HCT116 (cell line): Measurements from ENCODE around the gene PRLR. TPM values are rescaled to one million over a fixed set of nuclear protein-coding genes. Genes with fewer than 3 reads are reported as not detected.

Source experiments
- ATAC-seq: fragments of 200-7000 bp; cut with Tn5 transposase; 2 replicates; pipeline ENCODE4 v1.9.1; 2020; ENCODE audit warnings: mild to moderate bottlenecking, moderate library complexity
- BruUV-seq: library from RNA; stranded (reverse); fragments of 400-500 nt; replicated peaks from 2 replicates; lab custom pipeline; 2021; lab: Mats Ljungman, UMichigan
- CTCF ChIA-PET: fragments of 300-600 bp; sonication (Branson Sonifier 250); formaldehyde crosslinking; loops from one replicate; lab custom pipeline; 2021; ENCODE audit warnings: antibody characterized with exemption; lab: Charles Lee
- POLR2A ChIA-PET: fragments of 300-600, 350-600 bp; sonication (Branson Sonifier 250); formaldehyde crosslinking; loops from one replicate; lab custom pipeline; 2021; ENCODE audit warnings: antibody characterized with exemption; lab: Charles Lee
- RAD21 ChIA-PET, 2 experiments: fragments of 300-600 bp; sonication (Branson Sonifier 250); formaldehyde crosslinking; loops; one replicate each; lab custom pipeline; 2023; ENCODE audit warnings: low total read pairs in 2 of 2; ENCODE audit not compliant: uncharacterized antibody in 2 of 2, unreplicated experiment in 2 of 2, low non-redundant PET in 1 of 2; lab: Charles Lee
- DNase-seq: peaks from one replicate; pipeline ENCODE4 v3.0.0-alpha.2; 2010; ENCODE audit warnings: low read depth, low spot score
- H2AFZ ChIP-seq: fragments of 200-600 bp; shearing (Covaris generic), sonication (generic); 2 replicates; pipeline ENCODE4 v1.6.1; 2017; ENCODE audit warnings: low read depth, mixed run types, mixed read lengths, antibody characterized with exemption, low read length; ENCODE audit not compliant: poor library complexity, severe bottlenecking
- H3K27ac ChIP-seq: 2 replicates; pipeline ENCODE4 v1.5.1; 2012; ENCODE audit warnings: low read depth, low read length
- H3K27me3 ChIP-seq: fragments of 200-600 bp; sonication (generic); 2 replicates; pipeline ENCODE4 v1.6.1; 2016; ENCODE audit warnings: mixed run types, low read length, mixed read lengths; ENCODE audit not compliant: insufficient read depth
- H3K36me3 ChIP-seq, 2 experiments: fragments of 200-500 bp in 1 of 2; fragments of 200-600 bp in 1 of 2; sonication (Bioruptor generic) in 1 of 2; sonication (generic) in 1 of 2; 2 replicates each; pipeline versions ENCODE4 v1.5.1 to v1.6.1; 2014 to 2016; ENCODE audit warnings: low read length in 2 of 2, inconsistent platforms in 1 of 2, mixed read lengths in 1 of 2, mixed run types in 1 of 2; ENCODE audit not compliant: insufficient read depth in 2 of 2, control insufficient read depth in 1 of 2
- H3K4me1 ChIP-seq, 2 experiments: fragments of 200-600 bp in 1 of 2; sonication (generic) in 1 of 2; 2 replicates each; pipeline versions ENCODE4 v1.5.1 to v1.6.1; 2012 to 2017; ENCODE audit warnings: low read length in 2 of 2, inconsistent platforms in 1 of 2, mild to moderate bottlenecking in 1 of 2, mixed read lengths in 1 of 2, mixed run types in 1 of 2, moderate library complexity in 1 of 2; ENCODE audit not compliant: insufficient read depth in 2 of 2, control insufficient read depth in 1 of 2
- H3K4me2 ChIP-seq: fragments of 200-600 bp; sonication (generic); 2 replicates; pipeline ENCODE4 v1.6.1; 2017; ENCODE audit warnings: mixed run types, low read length, mixed read lengths
- H3K4me3 ChIP-seq, 2 experiments: fragments of 200-600 bp in 1 of 2; sonication (generic) in 1 of 2; replicated peaks in 1 of 2; 2 replicates each; pipeline ENCODE4 v1.5.1; 2011 to 2016; ENCODE audit warnings: low read length in 2 of 2, control low read depth in 1 of 2, low read depth in 1 of 2, mild to moderate bottlenecking in 1 of 2, mixed read lengths in 1 of 2, mixed run types in 1 of 2
- H3K79me2 ChIP-seq: fragments of 200-600 bp; sonication (generic); 2 replicates; pipeline ENCODE4 v1.6.1; 2017; ENCODE audit warnings: mild to moderate bottlenecking, mixed run types, low read length, moderate library complexity, mixed read lengths; ENCODE audit not compliant: insufficient read depth
- H3K9ac ChIP-seq: fragments of 200-600 bp; sonication (generic); 2 replicates; pipeline ENCODE4 v1.6.1; 2016; ENCODE audit warnings: low read length, mixed read lengths
- H3K9me2 ChIP-seq: fragments of 200-600 bp; sonication (generic), shearing (Covaris generic); 2 replicates; pipeline ENCODE4 v1.6.1; 2017; ENCODE audit warnings: mixed run types, mild to moderate bottlenecking, moderate library complexity; ENCODE audit not compliant: insufficient read depth
- H3K9me3 ChIP-seq, 2 experiments: fragments of 200-500 bp in 1 of 2; fragments of 200-600 bp in 1 of 2; sonication (Bioruptor generic) in 1 of 2; sonication (generic) in 1 of 2; 2 replicates each; pipeline ENCODE4 v1.6.1; 2014 to 2017; ENCODE audit warnings: low read length in 2 of 2, mixed read lengths in 2 of 2, inconsistent platforms in 1 of 2, low read depth in 1 of 2, mild to moderate bottlenecking in 1 of 2, mixed run types in 1 of 2, moderate library complexity in 1 of 2; ENCODE audit not compliant: control insufficient read depth in 1 of 2, insufficient read depth in 1 of 2
- H4K20me1 ChIP-seq: fragments of 200-600 bp; sonication (generic), shearing (Covaris generic); 2 replicates; pipeline ENCODE4 v1.6.1; 2017; ENCODE audit warnings: mixed run types, mild to moderate bottlenecking, moderate library complexity; ENCODE audit not compliant: insufficient read depth
- ATF3 ChIP-seq: IDR thresholded peaks from 2 replicates; pipeline ENCODE4 v1.6.1; 2012
- CBX3 ChIP-seq: IDR thresholded peaks from 2 replicates; pipeline ENCODE4 v1.6.1; 2012; ENCODE audit warnings: low read depth
- CEBPB ChIP-seq: IDR thresholded peaks from 2 replicates; pipeline ENCODE4 v1.6.1; 2012; ENCODE audit warnings: low read depth
- CTCF ChIP-seq, 3 experiments: fragments of 200-600 bp in 1 of 3; sonication (generic) in 1 of 3; IDR thresholded peaks in 2 of 3; conservative IDR thresholded peaks in 1 of 3; 2 replicates each; pipeline ENCODE4 v1.5.1; 2012 to 2017; ENCODE audit warnings: low read depth in 2 of 3, low read length in 2 of 3, antibody characterized with exemption in 1 of 3, borderline replicate concordance in 1 of 3, control low read depth in 1 of 3, mild to moderate bottlenecking in 1 of 3, mixed read lengths in 1 of 3, mixed run types in 1 of 3, moderate library complexity in 1 of 3; ENCODE audit not compliant: insufficient read depth in 1 of 3
- EZH2phosphoT487 ChIP-seq: fragments of 200-600 bp; IDR thresholded peaks from 2 replicates; pipeline ENCODE4 v1.6.1; 2018; ENCODE audit warnings: antibody characterized with exemption, borderline replicate concordance
- FOSL1 ChIP-seq: IDR thresholded peaks from 2 replicates; pipeline ENCODE4 v1.6.1; 2012; ENCODE audit warnings: low read depth
- JUND ChIP-seq: IDR thresholded peaks from 2 replicates; pipeline ENCODE4 v1.6.1; 2012
- POLR2A ChIP-seq: IDR thresholded peaks from 2 replicates; pipeline ENCODE4 v1.7.0; 2011; ENCODE audit warnings: borderline replicate concordance; ENCODE audit not compliant: insufficient read depth, insufficient read length; ENCODE audit errors: extremely low read depth
- SIN3A ChIP-seq: IDR thresholded peaks from 2 replicates; pipeline ENCODE4 v1.6.1; 2012; ENCODE audit warnings: low read depth
- SP1 ChIP-seq: IDR thresholded peaks from 2 replicates; pipeline ENCODE4 v1.6.1; 2012; ENCODE audit warnings: low read depth
- TCF7L2 ChIP-seq: IDR thresholded peaks from 2 replicates; pipeline ENCODE4 v1.7.0; 2011; ENCODE audit warnings: borderline replicate concordance, inconsistent platforms; ENCODE audit not compliant: insufficient read depth, insufficient read length; ENCODE audit errors: extremely low read depth
- YY1 ChIP-seq: IDR thresholded peaks from 2 replicates; pipeline ENCODE4 v1.6.1; 2011; ENCODE audit warnings: low read length, low read depth, moderate library complexity, mild to moderate bottlenecking; ENCODE audit not compliant: insufficient replicate concordance; ENCODE audit errors: extremely low read depth
- ZBTB33 ChIP-seq: IDR thresholded peaks from 2 replicates; pipeline ENCODE4 v1.6.1; 2011; ENCODE audit warnings: mild to moderate bottlenecking, low read length, moderate library complexity; ENCODE audit not compliant: insufficient replicate concordance; ENCODE audit errors: extremely low read depth
- ZFX ChIP-seq: fragments of 450-650 bp; IDR thresholded peaks from 2 replicates; pipeline ENCODE4 v1.6.1; 2017
- intact Hi-C: fragments of 100-400 bp; cut with micrococcal nuclease; formaldehyde crosslinking; loops from 2 replicates; pipeline ENCODE4 v1.10.0; 2022
- total RNA-seq: library from RNA; stranded (reverse); gene quantifications from one replicate; pipeline ENCODE4 v1.2.1, GENCODE V29; 2021; ENCODE audit not compliant: unreplicated experiment

PRLR gene
- total RNA-seq, 1 experiment from 2014 or later: 0.10 TPM

GRCh38 chr5:35101016-35101415 is 129.3 kb downstream of the PRLR start:
- CTCF ChIA-PET: no interaction called here
- POLR2A ChIA-PET: no interaction called here
- H3K27me3 ChIP-seq: peaks cover 10% of the 10 kb centered on the region; the same call in 1 of the 2 replicates
- H3K4me3 ChIP-seq: no peak overlapping the region
- no TSS peak for BruUV-seq
- intact Hi-C loops: no loop called here
- H3K9ac ChIP-seq: no peak overlapping the region
- no peak overlapping the region for H2AFZ ChIP-seq
- no peak for DNase-seq
- no peaks in the 10 kb centered on the region for H3K9me3 ChIP-seq
- ATAC-seq: no peak
- no peaks in the 10 kb centered on the region for H3K79me2 ChIP-seq
- TF ChIP-seq SIN3A (no peak), ZFX (no peak), YY1 (no peak), CBX3 (no peak), SP1 (no peak), FOSL1 (no peak), CTCF (IDR thresholded peaks at IDR 0.05 in 2 of 3, conservative IDR thresholded peaks at IDR 0.05 in 1 of 3; ENCODE audit: borderline replicate concordance in 1 of 3, insufficient read depth in 1 of 3, low read depth in 2 of 3, low read length in 2 of 3) (no peak), TCF7L2 (no peak), CEBPB (no peak), JUND (no peak), EZH2phosphoT487 (no peak), POLR2A (no peak), ZBTB33 (no peak), ATF3 (no peak)
- no peaks in the 10 kb centered on the region for H3K36me3 ChIP-seq
- RAD21 ChIA-PET: no interaction called here
- H3K4me2 ChIP-seq: no peak overlapping the region
- H4K20me1 ChIP-seq: no peaks in the 10 kb centered on the region
- H3K4me1 ChIP-seq: no peaks in the 10 kb centered on the region
- no peaks in the 10 kb centered on the region for H3K9me2 ChIP-seq
- H3K27ac ChIP-seq: no peak overlapping the region
